Measurements from ENCODE around the gene PACRG.

PACRG gene

GRCh38 chr6:163137398-163137881 is 409.7 kb downstream of the PACRG start:
- DNase-seq (ENCODE audit: low read depth) = no peak

GRCh38 chr6:163146036-163146435 is 418.3 kb downstream of the PACRG start:
- DNase-seq (ENCODE audit: low read depth) = no peak

GRCh38 chr6:163147994-163148393 is 420.2 kb downstream of the PACRG start:
- no peak for DNase-seq (ENCODE audit: low read depth)

GRCh38 chr6:163148451-163149278 is 420.9 kb downstream of the PACRG start:
- DNase-seq (ENCODE audit: low read depth) = no peak

GRCh38 chr6:163149279-163149848 is 421.6 kb downstream of the PACRG start:
- DNase-seq (ENCODE audit: low read depth) = no peak

GRCh38 chr6:163151212-163151611 is 423.4 kb downstream of the PACRG start:
- no peak for DNase-seq (ENCODE audit: low read depth)

- no peak for DNase-seq (ENCODE audit: low read depth)
Measured at GRCh38 chr6:163152701-163153100, 424.9 kb downstream of the PACRG start.

- DNase-seq (ENCODE audit: low read depth) = no peak
Measured at GRCh38 chr6:163159110-163159509, 431.3 kb downstream of the PACRG start.

GRCh38 chr6:163159689-163160088 is 431.9 kb downstream of the PACRG start:
- no peak for DNase-seq (ENCODE audit: low read depth)

GRCh38 chr6:163162007-163162873 is 434.5 kb downstream of the PACRG start:
- DNase-seq (ENCODE audit: low read depth) = no peak

GRCh38 chr6:163162874-163163213 is 435.1 kb downstream of the PACRG start:
- DNase-seq (ENCODE audit: low read depth) = no peak

- no peak for DNase-seq (ENCODE audit: low read depth)
Measured at GRCh38 chr6:163164175-163164900, 436.6 kb downstream of the PACRG start.

GRCh38 chr6:163165155-163165910 is 437.6 kb downstream of the PACRG start:
- DNase-seq (ENCODE audit: low read depth) = no peak

GRCh38 chr6:163165922-163166321 is 438.1 kb downstream of the PACRG start:
- DNase-seq (ENCODE audit: low read depth) = no peak

- DNase-seq (ENCODE audit: low read depth) = no peak
Measured at GRCh38 chr6:163166507-163166906, 438.7 kb downstream of the PACRG start.

GRCh38 chr6:163169521-163169920 is 441.7 kb downstream of the PACRG start:
- no peak for DNase-seq (ENCODE audit: low read depth)

GRCh38 chr6:163170294-163170883 is 442.6 kb downstream of the PACRG start:
- DNase-seq (ENCODE audit: low read depth) = no peak

GRCh38 chr6:163173741-163174140 is 446.0 kb downstream of the PACRG start:
- DNase-seq (ENCODE audit: low read depth) = no peak

- no peak for DNase-seq (ENCODE audit: low read depth)
Measured at GRCh38 chr6:163175301-163175700, 447.5 kb downstream of the PACRG start.

GRCh38 chr6:163176097-163176496 is 448.3 kb downstream of the PACRG start:
- no peak for DNase-seq (ENCODE audit: low read depth)

- DNase-seq (ENCODE audit: low read depth) = no peak
Measured at GRCh38 chr6:163177007-163177406, 449.2 kb downstream of the PACRG start.

All from activated T-cell treated with anti-CD3 and anti-CD28 coated beads for 1 hour (primary cell).